ENCODE results near the gene FHIT. TPM values are rescaled to one million over a fixed set of nuclear protein-coding genes. Genes with fewer than 3 reads are reported as not detected.
"Not testable (repeated sequence)": the region's sequence is repeated elsewhere in the genome, so short reads cannot be mapped to it uniquely, and the experiment has no call there.

FHIT gene
- total RNA-seq, 4 donors from 2014 or later, result 5.0 to 15.3 (median 8.3) TPM

GRCh38 chr3:61058836-61059235, 192.4 kb downstream of the FHIT start:
- H3K4me3 ChIP-seq (ENCODE audit: low read depth, poor library complexity, severe bottlenecking), result no peak overlapping the region
- DNase-seq (ENCODE audit: low spot score in 2 of 2), result no peak
- 90% methylated on average over 2 of the region's 2 CpGs for WGBS, 2 donors
- TF ChIP-seq CTCF (IDR thresholded peaks at IDR 0.05), result no peak
- no peak for TF ChIP-seq POLR2A (IDR thresholded peaks at IDR 0.05)
- intact Hi-C loops (cut with DNase I; ENCODE audit: low total_unique reads), result no loop called here

- TF ChIP-seq POLR2A (IDR thresholded peaks at IDR 0.05) (no peak), CTCF (IDR thresholded peaks at IDR 0.05) (no peak)
- 58 to 69% methylated on average over 4 of the region's 4 CpGs for WGBS, 2 donors
- DNase-seq (ENCODE audit: low spot score in 2 of 2), result no peak
- no peak overlapping the region for H3K4me3 ChIP-seq (ENCODE audit: low read depth, poor library complexity, severe bottlenecking)
- intact Hi-C loops (cut with DNase I; ENCODE audit: low total_unique reads), result no loop called here
Measured at GRCh38 chr3:61057464-61057863, 193.8 kb downstream of the FHIT start.

GRCh38 chr3:61055447-61055846, 195.8 kb downstream of the FHIT start:
- WGBS, 2 donors, result 78 to 83% methylated on average over 1 of the region's 1 CpG
- DNase-seq (ENCODE audit: low spot score in 2 of 2), result no peak
- no peak overlapping the region for H3K4me3 ChIP-seq (ENCODE audit: low read depth, poor library complexity, severe bottlenecking)
- intact Hi-C loops (cut with DNase I; ENCODE audit: low total_unique reads), result no loop called here
- TF ChIP-seq POLR2A (IDR thresholded peaks at IDR 0.05) (no peak), CTCF (IDR thresholded peaks at IDR 0.05) (no peak)

GRCh38 chr3:61053781-61054496, 197.3 kb downstream of the FHIT start:
- no peak for DNase-seq (ENCODE audit: low spot score in 2 of 2)
- intact Hi-C loops (cut with DNase I; ENCODE audit: low total_unique reads), result no loop called here
- 87 to 92% methylated on average over 2 of the region's 2 CpGs for WGBS, 2 donors
- TF ChIP-seq CTCF (IDR thresholded peaks at IDR 0.05), result no peak
- TF ChIP-seq POLR2A (IDR thresholded peaks at IDR 0.05), result no peak
- no peak overlapping the region for H3K4me3 ChIP-seq (ENCODE audit: low read depth, poor library complexity, severe bottlenecking)

- no peak overlapping the region for H3K4me3 ChIP-seq (ENCODE audit: low read depth, poor library complexity, severe bottlenecking)
- 87 to 88% methylated on average over 1 of the region's 1 CpG for WGBS, 2 donors
- DNase-seq (ENCODE audit: low spot score in 2 of 2), result no peak
- no peak for TF ChIP-seq CTCF (IDR thresholded peaks at IDR 0.05)
- no peak for TF ChIP-seq POLR2A (IDR thresholded peaks at IDR 0.05)
- intact Hi-C loops (cut with DNase I; ENCODE audit: low total_unique reads), result no loop called here
Measured at GRCh38 chr3:61052851-61053250, 198.4 kb downstream of the FHIT start.

GRCh38 chr3:61051666-61052065, 199.6 kb downstream of the FHIT start:
- 59 to 70% methylated on average over 1 of the region's 1 CpG for WGBS, 2 donors
- no peak for DNase-seq (ENCODE audit: low spot score in 2 of 2)
- H3K4me3 ChIP-seq (ENCODE audit: low read depth, poor library complexity, severe bottlenecking), result no peak overlapping the region
- TF ChIP-seq POLR2A (IDR thresholded peaks at IDR 0.05) (no peak), CTCF (IDR thresholded peaks at IDR 0.05) (no peak)
- intact Hi-C loops (cut with DNase I; ENCODE audit: low total_unique reads), result no loop called here

GRCh38 chr3:61045169-61045568, 206.1 kb downstream of the FHIT start:
- intact Hi-C loops (cut with DNase I; ENCODE audit: low total_unique reads); H3K4me3 ChIP-seq (ENCODE audit: low read depth, poor library complexity, severe bottlenecking); DNase-seq (ENCODE audit: low spot score in 2 of 2): not testable (repeated sequence)
- 82 to 87% methylated on average over 1 of the region's 1 CpG for WGBS, 2 donors
